ENCODE measurements around the gene GNPAT. TPM values are rescaled to one million over a fixed set of nuclear protein-coding genes. Genes with fewer than 3 reads are reported as not detected.

Gene GNPAT
- total and polyA plus RNA-seq, 9 donors, result 51.2 to 65.3 (median 56.6) TPM

GRCh38 chr1:231272880-231273279 is 31.9 kb downstream of the GNPAT start:
- no peak overlapping the region for H3K27ac ChIP-seq (ENCODE audit: low read length)
- 100% methylated on average over 1 of the region's 2 CpGs for WGBS (ENCODE audit: insufficient coverage)
- no peak for DNase-seq
- no peaks in the 10 kb centered on the region for H3K9me3 ChIP-seq (replicated peaks; ENCODE audit: control insufficient read depth, low read depth, low read length)
- no peaks in the 10 kb centered on the region for H3K27me3 ChIP-seq (ENCODE audit: control insufficient read depth, insufficient read depth, low read length)
- no peak overlapping the region for H3K4me3 ChIP-seq (ENCODE audit: low read length)
- peaks cover 54% of the 10 kb centered on the region for H3K36me3 ChIP-seq (ENCODE audit: control insufficient read depth, insufficient read depth, low read length)
- no peaks in the 10 kb centered on the region for H3K4me1 ChIP-seq (ENCODE audit: control insufficient read depth, insufficient read depth, low read length)

DNA sequence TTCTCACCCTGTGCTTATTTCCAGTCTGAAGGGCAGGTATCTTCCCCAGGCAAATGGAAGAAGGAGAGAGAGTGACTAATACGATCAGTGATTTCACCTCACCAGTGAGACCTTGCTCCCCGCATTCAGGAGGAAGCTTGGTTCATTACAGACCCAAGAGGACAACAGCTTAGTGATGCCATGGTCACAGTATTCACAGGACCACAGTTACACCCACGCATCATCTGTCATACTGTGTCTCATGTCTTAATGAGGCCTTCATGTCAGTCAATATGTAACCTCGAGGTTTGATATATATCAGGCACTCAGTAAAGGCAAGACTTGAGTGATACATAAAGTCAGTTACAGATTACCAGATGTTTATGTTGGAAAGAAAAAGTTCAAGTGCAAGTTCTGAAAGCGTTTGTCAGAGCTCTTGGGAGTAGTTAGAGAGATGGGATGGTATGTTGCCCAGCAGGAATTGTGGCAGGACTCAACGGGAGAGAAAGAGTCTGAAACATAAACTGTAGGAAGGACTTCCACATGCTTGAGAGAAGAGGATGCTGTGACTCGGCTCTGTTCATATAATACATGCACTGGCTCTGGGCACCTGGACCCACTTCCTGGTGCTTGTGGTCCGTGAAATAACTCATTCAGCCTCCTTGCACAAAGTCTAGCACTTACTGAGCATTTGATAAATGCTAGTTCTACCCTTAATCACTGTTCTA is 33.3 kb downstream of the GNPAT start:
- whole genome bisulfite sequencing (ENCODE audit: insufficient coverage), result 77% methylated on average over 4 of the region's 8 CpGs
- no peak for DNase-seq
- Histone ChIP-seq H3K9me3 (replicated peaks; ENCODE audit: control insufficient read depth, low read depth, low read length) (no peaks in the 10 kb centered on the region), H3K27ac (ENCODE audit: low read length) (no peak overlapping the region), H3K4me3 (ENCODE audit: low read length) (no peak overlapping the region), H3K36me3 (ENCODE audit: control insufficient read depth, insufficient read depth, low read length) (peaks cover 51% of the 10 kb centered on the region), H3K4me1 (ENCODE audit: control insufficient read depth, insufficient read depth, low read length) (peaks cover 6% of the 10 kb centered on the region), H3K27me3 (ENCODE audit: control insufficient read depth, insufficient read depth, low read length) (no peaks in the 10 kb centered on the region)

- WGBS (ENCODE audit: insufficient coverage), result 71% methylated on average over 3 of the region's 9 CpGs
Measured at GRCh38 chr1:231278100-231278790, 37.2 kb downstream of the GNPAT start.

DNA sequence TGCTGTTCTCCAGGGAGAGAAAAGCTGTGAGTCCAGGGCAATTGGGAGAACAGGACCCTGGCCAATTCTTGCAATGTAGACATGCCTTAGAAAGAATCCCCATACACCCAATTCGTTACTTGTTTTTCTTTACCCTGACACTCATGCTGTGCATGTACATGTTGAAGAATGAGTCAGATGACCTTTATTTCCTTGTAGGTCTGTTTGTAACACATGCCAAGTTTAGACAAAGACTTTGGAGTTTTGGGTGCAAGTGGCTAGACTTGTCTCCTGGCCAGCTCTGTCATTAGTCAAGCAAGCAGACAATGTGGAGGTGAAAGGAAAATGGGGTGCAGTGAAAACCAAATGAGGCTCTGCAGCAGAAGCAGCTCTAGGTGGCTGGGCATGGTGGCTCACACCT is 38.1 kb downstream of the GNPAT start:
- H3K4me1 ChIP-seq (ENCODE audit: control insufficient read depth, insufficient read depth, low read length), result peaks cover 6% of the 10 kb centered on the region
- H3K27me3 ChIP-seq (ENCODE audit: control insufficient read depth, insufficient read depth, low read length), result no peaks in the 10 kb centered on the region
- no peak overlapping the region for H3K4me3 ChIP-seq (ENCODE audit: low read length)
- peaks cover 25% of the 10 kb centered on the region for H3K36me3 ChIP-seq (ENCODE audit: control insufficient read depth, insufficient read depth, low read length)
- H3K9me3 ChIP-seq (replicated peaks; ENCODE audit: control insufficient read depth, low read depth, low read length), result no peaks in the 10 kb centered on the region
- H3K27ac ChIP-seq (ENCODE audit: low read length), result no peak overlapping the region
- DNase-seq, result no peak
- WGBS (ENCODE audit: insufficient coverage), result no CpG with 5 or more reads among the region's 1 CpG

More at GRCh38 chr1:231278100-231278790, 37.2 kb downstream of the GNPAT start:
- Histone ChIP-seq H3K4me3 (ENCODE audit: low read length) (no peak overlapping the region), H3K36me3 (ENCODE audit: control insufficient read depth, insufficient read depth, low read length) (peaks cover 31% of the 10 kb centered on the region), H3K4me1 (ENCODE audit: control insufficient read depth, insufficient read depth, low read length) (peaks cover 6% of the 10 kb centered on the region), H3K27me3 (ENCODE audit: control insufficient read depth, insufficient read depth, low read length) (no peaks in the 10 kb centered on the region), H3K27ac (ENCODE audit: low read length) (no peak overlapping the region), H3K9me3 (replicated peaks; ENCODE audit: control insufficient read depth, low read depth, low read length) (no peaks in the 10 kb centered on the region)
- peak; percentile 39 for DNase-seq

- whole genome bisulfite sequencing (ENCODE audit: insufficient coverage), result 93% methylated on average over 3 of the region's 7 CpGs
- Histone ChIP-seq H3K9me3 (replicated peaks; ENCODE audit: control insufficient read depth, low read depth, low read length) (no peaks in the 10 kb centered on the region), H3K27ac (ENCODE audit: low read length) (no peak overlapping the region), H3K4me3 (ENCODE audit: low read length) (no peak overlapping the region), H3K36me3 (ENCODE audit: control insufficient read depth, insufficient read depth, low read length) (peaks cover 20% of the 10 kb centered on the region), H3K27me3 (ENCODE audit: control insufficient read depth, insufficient read depth, low read length) (no peaks in the 10 kb centered on the region), H3K4me1 (ENCODE audit: control insufficient read depth, insufficient read depth, low read length) (peaks cover 6% of the 10 kb centered on the region)
- DNase-seq, result no peak
Measured at GRCh38 chr1:231279683-231280082, 38.7 kb downstream of the GNPAT start.

- H3K4me3 ChIP-seq (ENCODE audit: low read length), result no peak overlapping the region
- no peak for DNase-seq
- H3K27ac ChIP-seq (ENCODE audit: low read length), result no peak overlapping the region
- WGBS (ENCODE audit: insufficient coverage), result no CpG with 5 or more reads among the region's 6 CpGs
- no peaks in the 10 kb centered on the region for H3K9me3 ChIP-seq (replicated peaks; ENCODE audit: control insufficient read depth, low read depth, low read length)
- no peaks in the 10 kb centered on the region for H3K4me1 ChIP-seq (ENCODE audit: control insufficient read depth, insufficient read depth, low read length)
- no peaks in the 10 kb centered on the region for H3K36me3 ChIP-seq (ENCODE audit: control insufficient read depth, insufficient read depth, low read length)
- H3K27me3 ChIP-seq (ENCODE audit: control insufficient read depth, insufficient read depth, low read length), result no peaks in the 10 kb centered on the region
Measured at GRCh38 chr1:231284441-231284840, 43.4 kb downstream of the GNPAT start.

- no peaks in the 10 kb centered on the region for H3K9me3 ChIP-seq (replicated peaks; ENCODE audit: control insufficient read depth, low read depth, low read length)
- H3K4me3 ChIP-seq (ENCODE audit: low read length), result no peak overlapping the region
- no peak overlapping the region for H3K27ac ChIP-seq (ENCODE audit: low read length)
- H3K27me3 ChIP-seq (ENCODE audit: control insufficient read depth, insufficient read depth, low read length), result no peaks in the 10 kb centered on the region
- no peaks in the 10 kb centered on the region for H3K36me3 ChIP-seq (ENCODE audit: control insufficient read depth, insufficient read depth, low read length)
- WGBS (ENCODE audit: insufficient coverage), result 95% methylated on average over 5 of the region's 6 CpGs
- no peaks in the 10 kb centered on the region for H3K4me1 ChIP-seq (ENCODE audit: control insufficient read depth, insufficient read depth, low read length)
- no peak for DNase-seq
Measured at GRCh38 chr1:231286603-231287002, 45.6 kb downstream of the GNPAT start.

GRCh38 chr1:231295938-231296337 is 54.9 kb downstream of the GNPAT start:
- Histone ChIP-seq H3K9me3 (replicated peaks; ENCODE audit: control insufficient read depth, low read depth, low read length) (no peaks in the 10 kb centered on the region), H3K27me3 (ENCODE audit: control insufficient read depth, insufficient read depth, low read length) (no peaks in the 10 kb centered on the region), H3K4me1 (ENCODE audit: control insufficient read depth, insufficient read depth, low read length) (no peaks in the 10 kb centered on the region), H3K27ac (ENCODE audit: low read length) (no peak overlapping the region), H3K4me3 (ENCODE audit: low read length) (no peak overlapping the region), H3K36me3 (ENCODE audit: control insufficient read depth, insufficient read depth, low read length) (no peaks in the 10 kb centered on the region)
- DNase-seq, result no peak
- 83% methylated on average over 4 of the region's 4 CpGs for WGBS (ENCODE audit: insufficient coverage)

DNA sequence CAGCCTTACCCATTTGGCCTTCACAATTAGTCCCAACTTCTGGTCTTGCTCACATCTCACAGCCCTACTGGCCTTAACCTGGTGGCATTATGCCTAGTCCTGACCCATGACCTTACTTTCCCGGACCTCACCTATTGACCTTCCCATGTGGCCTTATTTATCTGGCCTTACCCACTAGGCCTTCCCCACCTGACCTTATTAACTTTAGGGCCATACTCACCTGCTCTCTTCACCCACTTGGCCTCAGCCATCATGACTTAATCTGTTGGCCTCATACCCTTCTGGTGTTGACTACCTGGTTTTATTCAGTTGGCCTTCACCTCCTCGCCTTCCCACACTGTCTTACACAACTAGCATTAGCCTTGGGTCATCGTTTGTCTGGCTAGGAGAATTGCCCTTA is 61.0 kb downstream of the GNPAT start:
- Histone ChIP-seq H3K9me3 (replicated peaks; ENCODE audit: control insufficient read depth, low read depth, low read length) (no peaks in the 10 kb centered on the region), H3K27ac (ENCODE audit: low read length) (no peak overlapping the region), H3K4me1 (ENCODE audit: control insufficient read depth, insufficient read depth, low read length) (no peaks in the 10 kb centered on the region), H3K27me3 (ENCODE audit: control insufficient read depth, insufficient read depth, low read length) (no peaks in the 10 kb centered on the region), H3K4me3 (ENCODE audit: low read length) (no peak overlapping the region), H3K36me3 (ENCODE audit: control insufficient read depth, insufficient read depth, low read length) (no peaks in the 10 kb centered on the region)
- WGBS (ENCODE audit: insufficient coverage), result 92% methylated on average over 3 of the region's 3 CpGs
- DNase-seq, result no peak

DNA sequence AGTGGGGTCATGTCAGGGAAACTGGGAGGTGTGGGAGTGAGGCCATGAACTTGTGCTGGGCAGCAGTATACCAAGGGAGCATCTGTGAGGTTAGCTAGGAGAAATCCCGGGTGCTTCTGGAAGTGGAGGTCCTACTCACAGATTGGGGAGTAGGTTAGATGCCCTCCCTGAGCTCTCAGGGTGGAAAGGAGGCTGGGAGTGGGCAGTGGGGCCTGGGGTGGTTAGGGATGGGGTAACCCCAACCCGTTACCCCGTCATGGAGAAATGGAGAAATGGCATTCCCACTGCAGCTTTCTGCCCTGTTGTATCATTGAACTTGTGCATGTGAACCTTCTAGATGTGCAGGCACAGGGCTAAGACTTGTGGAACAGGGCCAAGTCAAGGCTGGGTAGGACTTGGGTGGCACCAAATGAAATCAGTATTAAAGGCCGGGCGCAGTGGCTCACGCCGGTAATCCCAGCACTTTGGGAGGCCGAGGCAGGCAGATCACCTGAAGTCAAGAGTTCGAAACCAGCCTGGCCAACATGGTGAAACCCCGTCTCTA is 69.5 kb downstream of the GNPAT start:
- WGBS (ENCODE audit: insufficient coverage), result 84% methylated on average over 10 of the region's 10 CpGs
- no peak overlapping the region for H3K4me3 ChIP-seq (ENCODE audit: low read length)
- H3K27me3 ChIP-seq (ENCODE audit: control insufficient read depth, insufficient read depth, low read length), result no peaks in the 10 kb centered on the region
- no peaks in the 10 kb centered on the region for H3K9me3 ChIP-seq (replicated peaks; ENCODE audit: control insufficient read depth, low read depth, low read length)
- no peaks in the 10 kb centered on the region for H3K4me1 ChIP-seq (ENCODE audit: control insufficient read depth, insufficient read depth, low read length)
- H3K36me3 ChIP-seq (ENCODE audit: control insufficient read depth, insufficient read depth, low read length), result no peaks in the 10 kb centered on the region
- no peak overlapping the region for H3K27ac ChIP-seq (ENCODE audit: low read length)
- DNase-seq, result no peak
